HEK293 (cell line): Measurements from ENCODE around the gene ICAM3.

Source experiments
- TF ChIP-seq, protein P1 (sequence below): fragments of 450-650 bp; formaldehyde crosslinking; conservative IDR thresholded peaks from 2 replicates; pipeline ENCODE4 v1.5.1; 2016; ENCODE audit warnings: low read depth, missing biosample characterization, missing genetic modification characterization
- TF ChIP-seq, protein P2 (sequence below): fragments of 450-650 bp; formaldehyde crosslinking; IDR thresholded peaks from 2 replicates; pipeline ENCODE4 v1.5.1; 2016; ENCODE audit warnings: missing biosample characterization, missing genetic modification characterization
- TF ChIP-seq, protein P3 (sequence below): sonication (generic); formaldehyde crosslinking; IDR thresholded peaks from 2 replicates; pipeline ENCODE4 v1.8.1; 2022; ENCODE audit warnings: mild to moderate bottlenecking, moderate library complexity, missing genetic modification reagents

DNA sequence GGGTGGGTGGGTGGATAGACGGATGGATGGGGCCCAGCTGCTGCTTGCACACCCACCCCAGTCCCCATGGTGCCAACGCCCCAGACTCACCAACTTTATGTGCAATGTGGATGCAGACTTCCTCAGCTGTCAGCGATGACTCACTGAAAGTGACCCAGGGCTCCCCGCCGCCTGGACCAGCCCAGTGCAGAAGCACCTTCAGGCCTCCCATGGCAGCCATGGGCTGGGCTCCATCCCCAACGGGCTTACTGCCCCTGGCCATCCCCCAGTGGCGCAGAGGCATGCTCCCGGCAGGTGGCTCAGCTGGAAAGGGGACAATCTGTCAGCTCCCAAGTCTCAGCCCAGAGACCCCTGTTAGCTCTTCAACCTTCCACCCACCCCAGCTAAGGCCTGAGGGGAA, 38.7 kb upstream of the ICAM3 start:
- TF ChIP-seq, protein P1, sequence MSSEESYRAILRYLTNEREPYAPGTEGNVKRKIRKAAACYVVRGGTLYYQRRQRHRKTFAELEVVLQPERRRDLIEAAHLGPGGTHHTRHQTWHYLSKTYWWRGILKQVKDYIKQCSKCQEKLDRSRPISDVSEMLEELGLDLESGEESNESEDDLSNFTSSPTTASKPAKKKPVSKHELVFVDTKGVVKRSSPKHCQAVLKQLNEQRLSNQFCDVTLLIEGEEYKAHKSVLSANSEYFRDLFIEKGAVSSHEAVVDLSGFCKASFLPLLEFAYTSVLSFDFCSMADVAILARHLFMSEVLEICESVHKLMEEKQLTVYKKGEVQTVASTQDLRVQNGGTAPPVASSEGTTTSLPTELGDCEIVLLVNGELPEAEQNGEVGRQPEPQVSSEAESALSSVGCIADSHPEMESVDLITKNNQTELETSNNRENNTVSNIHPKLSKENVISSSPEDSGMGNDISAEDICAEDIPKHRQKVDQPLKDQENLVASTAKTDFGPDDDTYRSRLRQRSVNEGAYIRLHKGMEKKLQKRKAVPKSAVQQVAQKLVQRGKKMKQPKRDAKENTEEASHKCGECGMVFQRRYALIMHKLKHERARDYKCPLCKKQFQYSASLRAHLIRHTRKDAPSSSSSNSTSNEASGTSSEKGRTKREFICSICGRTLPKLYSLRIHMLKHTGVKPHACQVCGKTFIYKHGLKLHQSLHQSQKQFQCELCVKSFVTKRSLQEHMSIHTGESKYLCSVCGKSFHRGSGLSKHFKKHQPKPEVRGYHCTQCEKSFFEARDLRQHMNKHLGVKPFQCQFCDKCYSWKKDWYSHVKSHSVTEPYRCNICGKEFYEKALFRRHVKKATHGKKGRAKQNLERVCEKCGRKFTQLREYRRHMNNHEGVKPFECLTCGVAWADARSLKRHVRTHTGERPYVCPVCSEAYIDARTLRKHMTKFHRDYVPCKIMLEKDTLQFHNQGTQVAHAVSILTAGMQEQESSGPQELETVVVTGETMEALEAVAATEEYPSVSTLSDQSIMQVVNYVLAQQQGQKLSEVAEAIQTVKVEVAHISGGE: no peak
- TF ChIP-seq, protein P2, sequence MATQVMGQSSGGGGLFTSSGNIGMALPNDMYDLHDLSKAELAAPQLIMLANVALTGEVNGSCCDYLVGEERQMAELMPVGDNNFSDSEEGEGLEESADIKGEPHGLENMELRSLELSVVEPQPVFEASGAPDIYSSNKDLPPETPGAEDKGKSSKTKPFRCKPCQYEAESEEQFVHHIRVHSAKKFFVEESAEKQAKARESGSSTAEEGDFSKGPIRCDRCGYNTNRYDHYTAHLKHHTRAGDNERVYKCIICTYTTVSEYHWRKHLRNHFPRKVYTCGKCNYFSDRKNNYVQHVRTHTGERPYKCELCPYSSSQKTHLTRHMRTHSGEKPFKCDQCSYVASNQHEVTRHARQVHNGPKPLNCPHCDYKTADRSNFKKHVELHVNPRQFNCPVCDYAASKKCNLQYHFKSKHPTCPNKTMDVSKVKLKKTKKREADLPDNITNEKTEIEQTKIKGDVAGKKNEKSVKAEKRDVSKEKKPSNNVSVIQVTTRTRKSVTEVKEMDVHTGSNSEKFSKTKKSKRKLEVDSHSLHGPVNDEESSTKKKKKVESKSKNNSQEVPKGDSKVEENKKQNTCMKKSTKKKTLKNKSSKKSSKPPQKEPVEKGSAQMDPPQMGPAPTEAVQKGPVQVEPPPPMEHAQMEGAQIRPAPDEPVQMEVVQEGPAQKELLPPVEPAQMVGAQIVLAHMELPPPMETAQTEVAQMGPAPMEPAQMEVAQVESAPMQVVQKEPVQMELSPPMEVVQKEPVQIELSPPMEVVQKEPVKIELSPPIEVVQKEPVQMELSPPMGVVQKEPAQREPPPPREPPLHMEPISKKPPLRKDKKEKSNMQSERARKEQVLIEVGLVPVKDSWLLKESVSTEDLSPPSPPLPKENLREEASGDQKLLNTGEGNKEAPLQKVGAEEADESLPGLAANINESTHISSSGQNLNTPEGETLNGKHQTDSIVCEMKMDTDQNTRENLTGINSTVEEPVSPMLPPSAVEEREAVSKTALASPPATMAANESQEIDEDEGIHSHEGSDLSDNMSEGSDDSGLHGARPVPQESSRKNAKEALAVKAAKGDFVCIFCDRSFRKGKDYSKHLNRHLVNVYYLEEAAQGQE (tag by site-specific recombination): no peak
- TF ChIP-seq, protein P3, sequence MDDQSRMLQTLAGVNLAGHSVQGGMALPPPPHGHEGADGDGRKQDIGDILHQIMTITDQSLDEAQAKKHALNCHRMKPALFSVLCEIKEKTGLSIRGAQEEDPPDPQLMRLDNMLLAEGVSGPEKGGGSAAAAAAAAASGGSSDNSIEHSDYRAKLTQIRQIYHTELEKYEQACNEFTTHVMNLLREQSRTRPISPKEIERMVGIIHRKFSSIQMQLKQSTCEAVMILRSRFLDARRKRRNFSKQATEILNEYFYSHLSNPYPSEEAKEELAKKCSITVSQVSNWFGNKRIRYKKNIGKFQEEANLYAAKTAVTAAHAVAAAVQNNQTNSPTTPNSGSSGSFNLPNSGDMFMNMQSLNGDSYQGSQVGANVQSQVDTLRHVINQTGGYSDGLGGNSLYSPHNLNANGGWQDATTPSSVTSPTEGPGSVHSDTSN (CRISPR knock-in tag): no peak
